K562 (cell line): ENCODE data around the gene GGT6. TPM values are rescaled to one million over a fixed set of nuclear protein-coding genes. Genes with fewer than 3 reads are reported as not detected.

Source experiments
- ATAC-seq: fragments of 200-7000 bp; cut with Tn5 transposase; 3 replicates; pipeline ENCODE4 v1.9.1; 2020; ENCODE audit warnings: moderate library complexity
- BruUV-seq: library from RNA; stranded (reverse); fragments of 400-500 nt; replicated peaks from 2 replicates; lab custom pipeline; 2021; lab: Mats Ljungman, UMichigan
- CTCF ChIA-PET: fragments of 300-600 bp; formaldehyde crosslinking; extraction: SDS; loops from one replicate; lab custom pipeline; 2021; ENCODE audit warnings: low intra/inter-chr PET ratio; lab: Yijun Ruan, JAX
- POLR2A ChIA-PET: fragments of 300-600, 350-650 bp; sonication (Branson Sonifier 250); formaldehyde crosslinking; extraction: SDS; loops from one replicate; lab custom pipeline; 2021; ENCODE audit warnings: antibody characterized with exemption, inconsistent platforms; lab: Yijun Ruan, JAX
- DNase-seq, 4 experiments: peaks; one replicate each; pipeline versions ENCODE4 v3.0.0 to v3.0.0-alpha.2; 2011 to 2018; ENCODE audit warnings: low spot score in 3 of 4, mixed read lengths in 3 of 4; ENCODE audit errors: extremely low read depth in 1 of 4
- FAIRE-seq: peaks from 2 replicates; lab custom pipeline; 2011; peaks lifted over from hg19 to GRCh38; lab: Jason Lieb, UNC
- H2AFZ ChIP-seq: 2 replicates; pipeline ENCODE4 v1.6.0; 2011; ENCODE audit warnings: low read depth, low read length, control low read depth, inconsistent platforms
- H3K27ac ChIP-seq: fragments of 200-600 bp; 3 replicates; pipeline ENCODE4 v1.8.0; 2011; ENCODE audit warnings: low read depth, mild to moderate bottlenecking, control low read depth, inconsistent platforms, low read length, moderate library complexity, mixed read lengths; ENCODE audit errors: extremely low read depth
- H3K27me3 ChIP-seq, 2 experiments: fragments of 300-600 bp in 1 of 2; 2 replicates in 1 of 2; 3 replicates in 1 of 2; pipeline versions ENCODE4 v1.6.0 to v1.8.0; 2011; ENCODE audit warnings: inconsistent platforms in 2 of 2, low read length in 2 of 2, mild to moderate bottlenecking in 1 of 2, mixed read lengths in 1 of 2, moderate library complexity in 1 of 2; ENCODE audit not compliant: control insufficient read depth in 2 of 2, insufficient read depth in 2 of 2
- H3K36me3 ChIP-seq: fragments of 300-600 bp; 3 replicates; pipeline ENCODE4 v1.8.0; 2011; ENCODE audit warnings: mild to moderate bottlenecking, low read length, inconsistent platforms; ENCODE audit not compliant: control insufficient read depth, insufficient read depth
- H3K4me1 ChIP-seq, 2 experiments: fragments of 200-600 bp in 1 of 2; replicated peaks in 1 of 2; 2 replicates in 1 of 2; 3 replicates in 1 of 2; pipeline versions ENCODE4 v1.5.1 to v1.8.0; 2011; ENCODE audit warnings: inconsistent platforms in 2 of 2, low read length in 2 of 2, mild to moderate bottlenecking in 1 of 2, mixed read lengths in 1 of 2, moderate library complexity in 1 of 2; ENCODE audit not compliant: control insufficient read depth in 2 of 2, insufficient read depth in 2 of 2
- H3K4me2 ChIP-seq: 2 replicates; pipeline ENCODE4 v1.6.1; 2011; ENCODE audit warnings: low read length, control low read depth, inconsistent platforms, mixed read lengths; ENCODE audit not compliant: insufficient read depth
- H3K4me3 ChIP-seq: fragments of 200-600 bp; sonication (generic), shearing (Covaris generic); 2 replicates; pipeline ENCODE4 v1.5.1; 2016; ENCODE audit warnings: control low read depth, inconsistent platforms
- H3K79me2 ChIP-seq: fragments of 200-600 bp; 3 replicates; pipeline ENCODE4 v1.8.0; 2011; ENCODE audit warnings: low read length, inconsistent platforms; ENCODE audit not compliant: control insufficient read depth, insufficient read depth
- H3K9ac ChIP-seq, 2 experiments: 2 replicates each; pipeline versions ENCODE4 v1.6.0 to v1.6.1; 2011; ENCODE audit warnings: low read depth in 2 of 2, low read length in 2 of 2, control low read depth in 1 of 2, inconsistent platforms in 1 of 2, mild to moderate bottlenecking in 1 of 2, mixed read lengths in 1 of 2; ENCODE audit not compliant: insufficient read depth in 1 of 2
- H3K9me1 ChIP-seq: one replicate; pipeline ENCODE4 v1.6.0; 2011; ENCODE audit warnings: inconsistent platforms, mild to moderate bottlenecking, low read length, moderate library complexity; ENCODE audit not compliant: control insufficient read depth, insufficient read depth
- H3K9me3 ChIP-seq: replicated peaks from 2 replicates; pipeline ENCODE4 v1.5.1; 2011; ENCODE audit warnings: low read depth, low read length, inconsistent platforms; ENCODE audit not compliant: control insufficient read depth, insufficient read depth
- H4K20me1 ChIP-seq: replicated peaks from 2 replicates; pipeline ENCODE4 v1.6.1; 2011; ENCODE audit warnings: low read length, inconsistent platforms, mixed read lengths; ENCODE audit not compliant: control insufficient read depth, insufficient read depth
- BRF2 ChIP-seq: IDR thresholded peaks from 3 replicates; pipeline ENCODE4 v1.6.1; 2011; ENCODE audit warnings: borderline replicate concordance, mild to moderate bottlenecking; ENCODE audit not compliant: insufficient read length, insufficient read depth
- DACH1 ChIP-seq: fragments of 450-650 bp; IDR thresholded peaks from 2 replicates; pipeline ENCODE4 v1.6.1; 2018; ENCODE audit not compliant: partially characterized antibody
- KLF13 ChIP-seq: fragments of 450-650 bp; IDR thresholded peaks from 2 replicates; pipeline ENCODE4 v1.6.1; 2016; ENCODE audit warnings: missing genetic modification characterization, low read depth, mild to moderate bottlenecking, missing compliant biosample characterization, moderate library complexity, borderline replicate concordance
- MECOM ChIP-seq: fragments of 250-450 bp; sonication (Bioruptor Pico); IDR thresholded peaks from 2 replicates; pipeline ENCODE4 v1.8.0; 2022; ENCODE audit warnings: inconsistent platforms
- SP2 ChIP-seq: IDR thresholded peaks from 2 replicates; pipeline ENCODE4 v1.6.1; 2011; ENCODE audit warnings: mild to moderate bottlenecking, low read depth, low read length, moderate library complexity; ENCODE audit not compliant: poor library complexity, severe bottlenecking; ENCODE audit errors: extremely low read depth
- TCF7 ChIP-seq: sonication (generic); IDR thresholded peaks from 2 replicates; pipeline ENCODE4 v1.6.1; 2016; ENCODE audit warnings: antibody characterized with exemption, borderline replicate concordance
- ZNF384 ChIP-seq: IDR thresholded peaks from 2 replicates; pipeline ENCODE4 v1.6.1; 2012; ENCODE audit warnings: low read depth, low read length, improper control_type of control experiment
- WGBS: fragments of 100-300 bp; shearing (Covaris generic); methylation state at CpG from one replicate; pipeline ENCODE4 v1.1.6; 2016; ENCODE audit warnings: low coverage, mixed read lengths; ENCODE audit not compliant: insufficient coverage; ENCODE audit errors: missing lambda C conversion rate; 5-methylcytosine and 5-hydroxymethylcytosine counted together
- in situ Hi-C: fragments of 300-500 bp; cut with MboI; formaldehyde crosslinking; loops from 4 replicates; pipeline ENCODE4 v1.15.0; 2018; ENCODE audit warnings: inconsistent platforms, mixed read lengths
- intact Hi-C: fragments of 100-400 bp; cut with micrococcal nuclease; formaldehyde crosslinking; loops from 2 replicates; pipeline ENCODE4 v1.14.2; 2022
- polyA plus RNA-seq, 8 experiments: library from polyadenylated mRNA; depleted of rRNA in 4 of 8; stranded (reverse) in 5 of 8; unstranded in 3 of 8; fragments of >200 nt; fragmentation: Nextera tagmentation in 2 of 8; fragmentation: Illumina TruSeq in 1 of 8; extraction: Ambion mirVana in 2 of 8; extraction: Trizol in 1 of 8; gene quantifications; 2 replicates each; pipeline versions ENCODE4 v1.2.1 to v1.2.3, GENCODE V29; 2011 to 2014; ENCODE audit warnings: inconsistent platforms in 1 of 8, missing spikeins in 1 of 8
- total RNA-seq, 7 experiments: library from RNA; depleted of rRNA in 6 of 7; stranded (reverse); fragments of >200 nt in 6 of 7; fragmentation: Illumina TruSeq in 2 of 7; extraction: Trizol in 2 of 7; gene quantifications; 2 replicates each; pipeline versions ENCODE4 v1.2.1 to v1.2.3, GENCODE V29; 2011 to 2021; ENCODE audit warnings: low replicate concordance in 1 of 7
- TF ChIP-seq, protein P1 (sequence below): fragments of 250-450 bp; sonication (Bioruptor Pico); IDR thresholded peaks from 2 replicates; pipeline ENCODE4 v1.5.0; 2021
- TF ChIP-seq, protein P2 (sequence below): fragments of 450-650 bp; IDR thresholded peaks from one replicate; pipeline ENCODE4 v1.6.1; 2018; ENCODE audit warnings: mild to moderate bottlenecking, moderate library complexity; ENCODE audit not compliant: partially characterized antibody

GGT6 gene
- total and polyA plus RNA-seq, 9 of the 15 experiments (the other 6 are each of a cell fraction or from before 2014, with no cell fraction given): 0.09 TPM; not detected in 8

DNA sequence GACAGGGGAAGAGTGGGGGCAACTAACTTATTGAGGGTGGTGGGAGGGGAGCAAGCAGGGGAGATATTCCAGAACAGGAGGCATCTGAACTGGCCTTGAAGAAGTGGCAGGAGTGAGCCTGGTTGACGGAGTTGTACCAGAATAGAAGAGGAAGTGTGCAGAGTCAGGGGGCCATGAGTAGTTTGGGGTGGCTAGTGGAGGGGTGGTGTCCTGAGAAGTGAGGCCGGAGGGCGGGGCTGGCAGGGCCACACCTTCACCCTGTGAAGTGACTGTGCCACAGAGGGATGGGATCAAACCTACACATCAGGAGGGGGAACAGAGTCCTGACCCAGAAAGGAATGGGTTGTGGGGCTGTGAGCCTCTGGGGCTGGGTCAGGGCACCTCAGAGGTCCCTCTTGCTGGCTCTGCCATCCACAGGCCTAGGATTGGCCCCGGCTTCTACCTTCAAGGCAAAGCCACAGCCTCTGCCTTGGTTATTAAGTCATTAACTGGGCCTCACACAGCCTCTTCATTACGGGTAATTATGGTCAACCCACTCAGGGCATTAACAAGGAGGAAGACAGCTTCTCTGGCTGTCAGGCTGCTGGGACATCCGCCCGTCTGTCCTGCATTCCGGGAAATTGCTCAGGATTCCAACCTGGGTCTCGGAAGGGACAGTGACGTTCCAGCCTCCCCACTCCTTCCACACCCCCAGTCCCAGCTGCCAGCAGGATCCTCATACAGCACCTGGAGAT lies 49.0 kb downstream of the GGT6 start:
- H3K9me3 ChIP-seq: no peaks in the 10 kb centered on the region
- no peaks in the 10 kb centered on the region for H3K9me1 ChIP-seq
- H4K20me1 ChIP-seq: peaks cover 8% of the 10 kb centered on the region
- ChIA-PET CTCF (no interaction called here), POLR2A (no interaction called here)
- no peak for TF ChIP-seq DACH1
- TF ChIP-seq, protein P1, sequence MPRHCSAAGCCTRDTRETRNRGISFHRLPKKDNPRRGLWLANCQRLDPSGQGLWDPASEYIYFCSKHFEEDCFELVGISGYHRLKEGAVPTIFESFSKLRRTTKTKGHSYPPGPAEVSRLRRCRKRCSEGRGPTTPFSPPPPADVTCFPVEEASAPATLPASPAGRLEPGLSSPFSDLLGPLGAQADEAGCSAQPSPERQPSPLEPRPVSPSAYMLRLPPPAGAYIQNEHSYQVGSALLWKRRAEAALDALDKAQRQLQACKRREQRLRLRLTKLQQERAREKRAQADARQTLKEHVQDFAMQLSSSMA: no peak
- no peak for TF ChIP-seq TCF7
- TF ChIP-seq BRF2: no peak
- no peak for TF ChIP-seq SP2
- TF ChIP-seq, protein P2, sequence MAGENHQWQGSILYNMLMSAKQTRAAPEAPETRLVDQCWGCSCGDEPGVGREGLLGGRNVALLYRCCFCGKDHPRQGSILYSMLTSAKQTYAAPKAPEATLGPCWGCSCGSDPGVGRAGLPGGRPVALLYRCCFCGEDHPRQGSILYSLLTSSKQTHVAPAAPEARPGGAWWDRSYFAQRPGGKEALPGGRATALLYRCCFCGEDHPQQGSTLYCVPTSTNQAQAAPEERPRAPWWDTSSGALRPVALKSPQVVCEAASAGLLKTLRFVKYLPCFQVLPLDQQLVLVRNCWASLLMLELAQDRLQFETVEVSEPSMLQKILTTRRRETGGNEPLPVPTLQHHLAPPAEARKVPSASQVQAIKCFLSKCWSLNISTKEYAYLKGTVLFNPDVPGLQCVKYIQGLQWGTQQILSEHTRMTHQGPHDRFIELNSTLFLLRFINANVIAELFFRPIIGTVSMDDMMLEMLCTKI: no peak
- TF ChIP-seq KLF13: no peak
- TF ChIP-seq MECOM (CRISPR knock-in tag): no peak
- TF ChIP-seq ZNF384: no peak
- no peak overlapping the region for H2AFZ ChIP-seq
- intact Hi-C loops: no loop called here
- no peaks in the 10 kb centered on the region for H3K36me3 ChIP-seq
- H3K27ac ChIP-seq: no peak overlapping the region
- no peak for ATAC-seq
- BruUV-seq: no TSS peak
- H3K4me1 ChIP-seq: peaks cover 1 to 33% of the 10 kb centered on the region in 2 experiments; a peak in 4 of 5 replicates
- no peak overlapping the region for H3K4me3 ChIP-seq
- in situ Hi-C loops: no loop called here
- H3K9ac ChIP-seq: no peak overlapping the region
- H3K79me2 ChIP-seq: no peaks in the 10 kb centered on the region
- FAIRE-seq: no peak
- DNase-seq: no peak
- H3K27me3 ChIP-seq: peaks cover 0 to 64% of the 10 kb centered on the region in 2 experiments; a peak in 2 of 5 replicates
- no peak overlapping the region for H3K4me2 ChIP-seq
- WGBS: 5% methylated on average over 7 of the region's 10 CpGs
